Mesothelial cell of epicardium (in vitro differentiated cells): ENCODE results near the gene GRK6. TPM values are rescaled to one million over a fixed set of nuclear protein-coding genes. Genes with fewer than 3 reads are reported as not detected.

Experiments
- DNase-seq, 2 experiments: peaks; one replicate each; pipeline ENCODE4 v3.0.0; 2021; ENCODE audit warnings: low spot score in 2 of 2; ENCODE audit not compliant: unreplicated experiment in 2 of 2
- H3K27ac Mint-ChIP-seq: 2 replicates; pipeline ENCODE4 v1.8.0; 2021; ENCODE audit warnings: mixed read lengths
- H3K27me3 Mint-ChIP-seq: 2 replicates; pipeline ENCODE4 v1.8.0; 2021; ENCODE audit warnings: low read depth, mixed read lengths
- H3K36me3 Mint-ChIP-seq: 2 replicates; pipeline ENCODE4 v1.8.0; 2021; ENCODE audit warnings: mixed read lengths
- H3K4me1 Mint-ChIP-seq: 2 replicates; pipeline ENCODE4 v1.8.0; 2021; ENCODE audit warnings: mixed read lengths
- H3K4me3 Mint-ChIP-seq: 2 replicates; pipeline ENCODE4 v1.8.0; 2021; ENCODE audit warnings: mild to moderate bottlenecking, moderate library complexity, mixed read lengths
- H3K9me3 Mint-ChIP-seq: 2 replicates; pipeline ENCODE4 v1.8.0; 2021; ENCODE audit warnings: mixed read lengths
- total RNA-seq: library from RNA; stranded (reverse); gene quantifications from 3 replicates; pipeline ENCODE4 v1.2.1, GENCODE V29; 2021
- TF ChIP-seq, protein P1 (sequence below): fragments of 200-600 bp; sonication (generic); IDR thresholded peaks from one replicate; pipeline ENCODE4 v1.5.0; 2021; ENCODE audit warnings: antibody characterized with exemption; ENCODE audit not compliant: unreplicated experiment

The GRK6 gene
- total RNA-seq, 1 donor from 2014 or later: 48.2 TPM

- Mint-ChIP-seq H3K9me3 (no peaks in the 10 kb centered on the region), H3K27me3 (peaks cover 30% of the 10 kb centered on the region), H3K4me3 (peak overlapping the region; percentile 64), H3K27ac (no peak overlapping the region), H3K36me3 (peaks cover 4% of the 10 kb centered on the region), H3K4me1 (peaks cover 23% of the 10 kb centered on the region)
- TF ChIP-seq, protein P1, sequence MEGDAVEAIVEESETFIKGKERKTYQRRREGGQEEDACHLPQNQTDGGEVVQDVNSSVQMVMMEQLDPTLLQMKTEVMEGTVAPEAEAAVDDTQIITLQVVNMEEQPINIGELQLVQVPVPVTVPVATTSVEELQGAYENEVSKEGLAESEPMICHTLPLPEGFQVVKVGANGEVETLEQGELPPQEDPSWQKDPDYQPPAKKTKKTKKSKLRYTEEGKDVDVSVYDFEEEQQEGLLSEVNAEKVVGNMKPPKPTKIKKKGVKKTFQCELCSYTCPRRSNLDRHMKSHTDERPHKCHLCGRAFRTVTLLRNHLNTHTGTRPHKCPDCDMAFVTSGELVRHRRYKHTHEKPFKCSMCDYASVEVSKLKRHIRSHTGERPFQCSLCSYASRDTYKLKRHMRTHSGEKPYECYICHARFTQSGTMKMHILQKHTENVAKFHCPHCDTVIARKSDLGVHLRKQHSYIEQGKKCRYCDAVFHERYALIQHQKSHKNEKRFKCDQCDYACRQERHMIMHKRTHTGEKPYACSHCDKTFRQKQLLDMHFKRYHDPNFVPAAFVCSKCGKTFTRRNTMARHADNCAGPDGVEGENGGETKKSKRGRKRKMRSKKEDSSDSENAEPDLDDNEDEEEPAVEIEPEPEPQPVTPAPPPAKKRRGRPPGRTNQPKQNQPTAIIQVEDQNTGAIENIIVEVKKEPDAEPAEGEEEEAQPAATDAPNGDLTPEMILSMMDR: no peak
- DNase-seq: no peak
Measured at GRCh38 chr5:177444106-177445051, 17.9 kb downstream of the GRK6 start.

DNA sequence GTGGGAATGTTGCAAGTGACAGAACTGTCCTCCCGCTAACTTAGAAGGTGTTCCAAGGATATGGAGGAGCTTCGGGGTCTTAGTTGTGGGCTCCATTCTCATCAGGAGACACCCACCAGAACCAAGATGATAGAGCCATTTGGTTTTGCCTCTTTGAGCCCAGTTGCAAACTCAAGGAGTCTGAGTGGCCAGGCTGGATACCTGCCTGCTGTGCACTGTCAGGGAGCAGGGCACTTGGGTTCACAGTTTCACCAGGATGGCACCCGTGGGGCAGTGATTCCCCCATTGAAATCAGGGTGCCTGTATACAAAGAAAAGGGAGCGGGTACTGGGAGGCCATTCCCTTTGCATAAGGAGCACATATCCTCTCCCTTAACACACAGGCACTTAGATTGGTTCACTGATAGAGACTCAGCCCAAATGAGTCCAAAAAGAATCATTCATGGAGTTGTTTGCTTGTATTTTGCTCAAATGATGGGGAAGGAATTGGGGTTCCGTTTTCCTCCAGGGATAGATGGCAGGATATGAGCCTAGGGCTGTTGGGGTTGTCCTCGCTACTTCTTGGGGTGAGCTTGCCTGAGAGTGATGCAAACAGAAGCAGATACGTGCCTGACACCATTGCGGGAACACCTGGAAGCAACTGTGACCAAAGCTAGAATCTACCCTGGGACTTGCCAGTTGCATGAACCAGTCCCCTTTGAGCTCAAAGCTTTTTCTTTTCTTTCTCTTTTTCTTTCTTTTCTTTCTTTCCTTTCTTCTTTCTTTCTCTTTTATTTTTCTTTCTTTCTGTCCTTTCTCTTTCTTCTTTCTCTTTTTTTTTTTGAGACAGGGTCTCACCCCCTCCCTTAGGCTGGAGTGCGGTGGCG lies 18.8 kb downstream of the GRK6 start:
- no peak for DNase-seq
- TF ChIP-seq, protein P1: no peak
- Mint-ChIP-seq H3K27me3 (peaks cover 30% of the 10 kb centered on the region), H3K27ac (no peak overlapping the region), H3K9me3 (no peaks in the 10 kb centered on the region), H3K36me3 (no peaks in the 10 kb centered on the region), H3K4me3 (peak overlapping the region; percentile 64), H3K4me1 (peaks cover 23% of the 10 kb centered on the region)

DNA sequence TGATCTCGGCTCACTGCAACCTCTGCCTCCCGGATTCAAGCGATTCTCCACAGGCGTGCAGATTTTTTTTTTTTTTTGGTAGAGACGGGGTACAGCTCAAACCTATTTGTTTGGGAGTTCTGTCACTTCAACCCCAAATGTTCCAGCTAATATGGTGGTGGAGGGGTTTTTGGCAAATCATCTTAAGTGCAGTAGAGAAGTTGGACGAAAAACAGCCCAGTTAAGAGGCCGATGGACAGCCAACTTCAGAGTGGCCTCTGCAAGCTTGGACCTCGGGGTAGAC lies 19.4 kb downstream of the GRK6 start:
- Mint-ChIP-seq H3K36me3 (no peaks in the 10 kb centered on the region), H3K27ac (no peak overlapping the region), H3K4me3 (peak overlapping the region; percentile 64), H3K27me3 (peaks cover 30% of the 10 kb centered on the region), H3K9me3 (no peaks in the 10 kb centered on the region), H3K4me1 (peaks cover 23% of the 10 kb centered on the region)
- TF ChIP-seq, protein P1: no peak
- no peak for DNase-seq

- DNase-seq: peak; percentile 54 to 66
- no peak within 1 kb of the TSS for H3K27ac Mint-ChIP-seq
- H3K9me3 Mint-ChIP-seq: no peaks in the 10 kb centered on the region
- TF ChIP-seq, protein P1: no peak
- H3K4me1 Mint-ChIP-seq: peaks cover 23% of the 10 kb centered on the region
- peak within 1 kb of the TSS; percentile 64 for H3K4me3 Mint-ChIP-seq
- no peaks in the 10 kb centered on the region for H3K36me3 Mint-ChIP-seq
- peaks cover 30% of the 10 kb centered on the region for H3K27me3 Mint-ChIP-seq
Measured at GRCh38 chr5:177446200-177447065, 20.0 kb downstream of the GRK6 start, which contains the start of gene PRR7. Gene PRR7 (plus strand): TSS chr5:177446814. CDS start chr5:177455068, 8,254 bp downstream.

DNA sequence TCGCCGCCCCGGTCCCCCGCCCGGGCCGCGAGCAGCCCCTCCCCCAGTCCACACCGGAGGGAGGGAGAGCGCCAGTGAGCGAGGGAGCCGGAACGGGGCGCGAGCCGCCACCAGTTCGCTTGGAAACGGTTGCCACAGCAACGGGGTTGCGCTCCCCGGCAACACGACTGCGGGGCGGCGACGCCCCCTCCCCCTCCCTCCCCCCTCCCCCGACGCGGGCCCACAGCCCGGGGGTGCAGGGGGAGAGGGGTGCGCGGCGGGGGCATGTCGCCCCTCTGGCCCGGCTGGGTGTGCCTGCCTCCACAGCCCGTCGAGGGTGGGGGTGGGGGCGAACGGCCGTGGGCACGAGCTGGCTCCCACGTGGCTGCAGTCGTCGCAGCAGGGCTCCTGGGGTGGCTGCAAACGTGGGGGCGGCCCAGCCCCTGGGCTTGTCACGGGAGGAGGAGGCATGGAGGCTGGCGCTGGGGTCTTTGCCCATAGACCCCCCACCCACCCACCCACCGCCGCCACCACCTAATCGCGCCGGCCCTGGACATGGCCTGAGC lies 20.7 kb downstream of the GRK6 start:
- Mint-ChIP-seq H3K4me1 (peaks cover 23% of the 10 kb centered on the region), H3K4me3 (peak overlapping the region; percentile 58), H3K27ac (no peak overlapping the region), H3K36me3 (no peaks in the 10 kb centered on the region), H3K9me3 (no peaks in the 10 kb centered on the region), H3K27me3 (peaks cover 30% of the 10 kb centered on the region)
- TF ChIP-seq, protein P1: no peak
- no peak for DNase-seq
